Loucy (cell line): ENCODE data around the gene COL21A1.

Source experiments
- EZH2phosphoT487 ChIP-seq: fragments of 200-600 bp; IDR thresholded peaks from 2 replicates; pipeline ENCODE4 v1.6.1; 2018; ENCODE audit warnings: antibody characterized with exemption, mild to moderate bottlenecking, moderate library complexity, borderline replicate concordance
- TF ChIP-seq, protein P1 (sequence below): fragments of 200-600 bp; sonication (generic); conservative IDR thresholded peaks from 2 replicates; pipeline ENCODE4 v1.5.1; 2014; ENCODE audit warnings: mild to moderate bottlenecking, antibody characterized with exemption, low read length

DNA sequence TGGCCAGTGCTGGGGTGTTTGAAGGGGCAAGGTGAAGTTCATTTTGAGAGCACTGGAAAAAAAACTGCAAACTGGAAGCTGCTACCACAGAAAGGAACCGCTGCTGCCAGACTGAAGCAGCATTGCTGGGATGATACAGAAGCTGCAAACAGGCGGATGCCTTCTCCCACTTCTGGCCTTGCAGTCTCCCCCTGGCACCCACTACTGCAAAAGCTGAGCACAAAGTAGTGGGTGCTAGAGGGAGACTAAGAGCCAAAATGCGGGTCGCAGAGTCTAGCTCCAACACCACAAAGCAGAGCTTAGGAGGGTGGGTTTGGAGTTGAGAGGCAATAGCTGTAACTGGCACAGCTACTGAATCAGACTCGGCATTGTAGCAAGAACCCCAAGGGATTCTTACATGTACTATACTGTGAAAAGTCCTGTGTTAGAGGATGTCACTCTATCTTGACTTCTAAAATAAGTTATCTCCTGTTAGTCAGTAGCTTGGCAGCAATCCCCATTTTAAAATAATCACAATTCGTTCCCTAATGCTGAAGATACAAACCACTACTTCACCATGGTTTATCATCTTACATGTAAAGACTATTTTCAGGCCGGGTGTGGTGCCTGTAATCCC lies 44.0 kb upstream of the COL21A1 start:
- TF ChIP-seq, protein P1, sequence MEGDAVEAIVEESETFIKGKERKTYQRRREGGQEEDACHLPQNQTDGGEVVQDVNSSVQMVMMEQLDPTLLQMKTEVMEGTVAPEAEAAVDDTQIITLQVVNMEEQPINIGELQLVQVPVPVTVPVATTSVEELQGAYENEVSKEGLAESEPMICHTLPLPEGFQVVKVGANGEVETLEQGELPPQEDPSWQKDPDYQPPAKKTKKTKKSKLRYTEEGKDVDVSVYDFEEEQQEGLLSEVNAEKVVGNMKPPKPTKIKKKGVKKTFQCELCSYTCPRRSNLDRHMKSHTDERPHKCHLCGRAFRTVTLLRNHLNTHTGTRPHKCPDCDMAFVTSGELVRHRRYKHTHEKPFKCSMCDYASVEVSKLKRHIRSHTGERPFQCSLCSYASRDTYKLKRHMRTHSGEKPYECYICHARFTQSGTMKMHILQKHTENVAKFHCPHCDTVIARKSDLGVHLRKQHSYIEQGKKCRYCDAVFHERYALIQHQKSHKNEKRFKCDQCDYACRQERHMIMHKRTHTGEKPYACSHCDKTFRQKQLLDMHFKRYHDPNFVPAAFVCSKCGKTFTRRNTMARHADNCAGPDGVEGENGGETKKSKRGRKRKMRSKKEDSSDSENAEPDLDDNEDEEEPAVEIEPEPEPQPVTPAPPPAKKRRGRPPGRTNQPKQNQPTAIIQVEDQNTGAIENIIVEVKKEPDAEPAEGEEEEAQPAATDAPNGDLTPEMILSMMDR, result no peak
- TF ChIP-seq EZH2phosphoT487, result no peak
